ENCODE results near the gene BUB1.

GRCh38 chr2:110720547-110720946, 42.7 kb upstream of the BUB1 start:
- TF ChIP-seq USF1 (IDR thresholded peaks at IDR 0.05) (no peak), CEBPB (IDR thresholded peaks at IDR 0.05) (no peak), FOXM1 (IDR thresholded peaks at IDR 0.05; ENCODE audit: borderline replicate concordance, low read depth) (no peak), EP300 (IDR thresholded peaks at IDR 0.05; ENCODE audit: borderline replicate concordance) (no peak), YY1 (IDR thresholded peaks at IDR 0.05; ENCODE audit: low read depth) (no peak), MAX (IDR thresholded peaks at IDR 0.05) (no peak), EGR1 (IDR thresholded peaks at IDR 0.05) (no peak), REST (IDR thresholded peaks at IDR 0.05; ENCODE audit: low read depth) (no peak), TCF12 (IDR thresholded peaks at IDR 0.05; ENCODE audit: low read depth) (no peak), ZBTB7A (IDR thresholded peaks at IDR 0.05; ENCODE audit: low read depth) (no peak), TEAD4 (IDR thresholded peaks at IDR 0.05) (no peak)
